Activated CD8-positive, alpha-beta memory T cell treated with anti-CD3 and anti-CD28 coated beads, Interleukin-2, amount 50 U/mL, for 24 hours (primary cell): ENCODE results near the gene CACNA1D.

Source experiments
- DNase-seq: peaks from one replicate; pipeline ENCODE4 v3.0.0-alpha.2; 2020; ENCODE audit errors: extremely low read depth

CACNA1D gene

GRCh38 chr3:53806182-53807116 is 312.0 kb downstream of the CACNA1D start:
- no peak for DNase-seq

- DNase-seq: no peak
Observed at GRCh38 chr3:53807117-53807810, 312.9 kb downstream of the CACNA1D start.

DNA sequence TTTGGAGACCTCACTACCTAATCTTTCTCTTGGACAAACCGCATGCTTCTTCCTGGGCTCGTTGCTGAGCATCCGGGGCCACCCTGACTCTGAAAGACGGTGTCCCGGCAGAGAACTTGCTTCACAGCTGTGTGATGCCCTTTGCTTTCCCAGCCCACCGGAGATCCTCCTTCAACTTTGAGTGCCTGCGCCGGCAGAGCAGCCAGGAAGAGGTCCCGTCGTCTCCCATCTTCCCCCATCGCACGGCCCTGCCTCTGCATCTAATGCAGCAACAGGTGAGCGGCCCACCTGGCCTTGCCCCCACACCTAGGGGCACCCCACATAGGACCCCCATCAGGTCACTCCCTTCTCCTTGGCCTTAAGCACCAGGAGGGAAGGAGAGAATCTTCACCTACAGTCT is 314.1 kb downstream of the CACNA1D start:
- DNase-seq: no peak

DNA sequence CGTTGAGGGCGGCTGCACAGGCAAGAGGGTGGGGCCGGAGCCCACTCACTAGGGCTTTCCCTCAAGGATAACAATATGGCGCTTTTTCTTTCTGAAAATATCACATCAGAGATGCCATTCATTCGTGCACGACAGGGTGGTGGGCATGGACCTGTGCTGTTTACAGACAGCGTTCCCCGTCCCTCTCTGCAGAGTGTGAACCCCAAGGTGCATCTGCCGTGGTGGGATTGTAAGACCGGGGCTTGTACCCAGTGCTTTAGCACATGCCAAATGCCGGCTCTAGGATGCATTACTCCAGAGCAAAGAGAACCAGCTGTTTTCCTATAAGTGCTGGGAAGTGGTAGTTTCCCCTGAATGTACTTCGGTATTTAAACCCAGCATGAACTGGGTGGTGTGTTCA is 314.9 kb downstream of the CACNA1D start:
- no peak for DNase-seq

- no peak for DNase-seq
Observed at GRCh38 chr3:53809764-53810400, 315.5 kb downstream of the CACNA1D start.

- DNase-seq: no peak
Observed at GRCh38 chr3:53811143-53811927, 316.9 kb downstream of the CACNA1D start.

GRCh38 chr3:53812434-53812833 is 318.0 kb downstream of the CACNA1D start:
- DNase-seq: no peak

- DNase-seq: no peak
Observed at GRCh38 chr3:53813229-53813628, 318.8 kb downstream of the CACNA1D start.

GRCh38 chr3:53813876-53814275 is 319.5 kb downstream of the CACNA1D start:
- no peak for DNase-seq

DNA sequence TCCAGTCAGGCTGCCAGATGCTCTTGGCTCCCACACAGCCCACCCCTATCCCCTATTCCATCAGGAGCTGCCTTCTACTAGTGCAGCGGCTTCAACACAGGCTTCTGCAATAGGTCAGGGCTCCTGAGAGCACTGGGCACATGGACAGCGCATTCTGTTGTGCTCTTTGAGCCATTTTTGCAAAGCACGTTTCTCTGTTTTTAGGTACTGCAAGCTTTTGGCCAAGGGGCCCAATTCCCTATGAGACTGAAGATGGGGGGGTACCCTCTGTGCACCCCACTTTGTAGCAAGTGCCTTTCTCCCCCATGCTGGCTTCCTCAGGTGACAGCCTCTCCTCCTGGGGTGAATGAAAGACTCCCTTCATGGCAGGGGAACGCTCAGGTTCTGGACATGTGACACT is 320.7 kb downstream of the CACNA1D start:
- no peak for DNase-seq

GRCh38 chr3:53815651-53816050 is 321.2 kb downstream of the CACNA1D start:
- DNase-seq: no peak

DNA sequence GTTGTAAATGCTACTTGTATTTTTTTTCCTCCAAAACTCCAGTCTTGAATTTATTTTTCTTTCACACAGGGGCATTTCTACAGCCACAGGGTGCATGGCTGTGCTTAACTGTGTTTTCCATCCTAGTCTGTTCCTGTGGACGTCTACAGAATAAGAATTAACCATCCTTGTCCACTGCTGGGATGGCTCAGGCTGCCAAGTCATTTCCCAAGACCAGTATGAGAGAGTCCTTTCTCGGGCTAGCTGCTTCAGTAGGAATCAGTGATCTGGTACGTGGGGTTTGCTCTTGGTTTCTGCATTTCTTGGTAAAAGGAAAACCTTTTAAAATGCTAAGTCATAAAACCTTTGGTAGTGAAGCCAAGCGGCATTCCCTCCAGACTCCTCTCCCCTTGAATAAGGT is 322.0 kb downstream of the CACNA1D start:
- no peak for DNase-seq

GRCh38 chr3:53817211-53817610 is 322.8 kb downstream of the CACNA1D start:
- DNase-seq: no peak

DNA sequence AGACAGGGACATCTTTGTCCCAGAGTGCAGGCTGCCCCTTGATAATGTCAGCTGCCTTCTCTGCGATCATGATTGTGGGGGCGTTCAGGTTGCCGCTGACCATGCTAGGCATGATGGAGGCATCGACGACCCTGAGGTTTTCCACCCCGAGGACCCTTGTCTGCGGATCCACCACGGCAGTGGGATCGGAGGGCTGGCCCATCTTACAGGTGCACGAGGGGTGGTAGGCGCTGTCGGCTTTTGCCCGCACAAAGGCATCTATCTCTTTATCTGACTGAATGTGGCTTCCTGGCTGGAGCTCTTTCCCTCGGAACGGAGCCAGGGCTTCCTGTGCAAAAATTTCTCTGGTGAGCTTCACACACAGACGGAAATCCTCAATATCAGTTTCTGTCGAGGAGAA is 323.4 kb downstream of the CACNA1D start:
- no peak for DNase-seq

DNA sequence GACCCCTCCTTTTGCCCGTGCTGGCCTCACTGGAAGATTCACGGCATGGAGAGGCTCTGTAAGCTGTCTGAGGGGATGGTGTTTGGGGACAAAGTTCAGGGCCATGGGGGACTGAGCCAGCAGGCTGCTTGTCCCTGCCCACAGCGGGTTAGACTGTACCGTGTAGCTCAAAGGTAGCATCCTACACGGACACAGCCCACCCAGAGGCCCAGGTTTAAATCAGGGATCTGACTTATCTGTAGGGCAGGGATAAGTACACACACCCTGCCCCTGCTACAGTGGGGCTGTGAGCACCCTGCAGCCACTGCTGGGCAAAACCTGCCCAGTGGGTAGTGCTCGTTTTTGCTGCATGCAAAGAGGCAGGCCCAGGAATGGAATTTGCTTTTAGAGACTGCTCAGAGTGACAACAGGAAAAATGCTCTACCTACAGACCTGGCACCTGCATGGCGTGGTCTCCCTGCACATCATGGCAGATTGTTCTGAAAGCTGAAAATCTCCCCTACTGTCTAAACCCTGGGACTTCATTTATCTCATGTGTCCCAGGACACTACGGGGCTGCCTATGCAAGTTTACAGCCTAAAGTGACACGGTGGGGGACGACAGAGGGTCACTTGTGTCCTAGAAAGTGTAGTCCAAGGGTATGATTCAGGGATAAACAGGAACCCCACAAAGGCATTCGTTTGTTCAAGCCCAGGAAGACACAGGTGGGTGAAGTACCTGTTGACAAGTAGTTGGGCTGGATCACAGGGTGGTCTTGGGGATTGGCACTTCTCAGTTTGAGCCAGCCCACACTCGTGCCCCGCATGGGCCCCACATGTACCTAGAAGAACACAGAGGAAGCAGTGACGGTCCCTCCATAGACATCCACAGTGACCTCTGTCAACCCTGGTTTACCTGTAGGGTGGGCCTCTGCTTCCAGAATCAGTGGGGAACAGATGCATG is 324.1 kb downstream of the CACNA1D start:
- no peak for DNase-seq

DNA sequence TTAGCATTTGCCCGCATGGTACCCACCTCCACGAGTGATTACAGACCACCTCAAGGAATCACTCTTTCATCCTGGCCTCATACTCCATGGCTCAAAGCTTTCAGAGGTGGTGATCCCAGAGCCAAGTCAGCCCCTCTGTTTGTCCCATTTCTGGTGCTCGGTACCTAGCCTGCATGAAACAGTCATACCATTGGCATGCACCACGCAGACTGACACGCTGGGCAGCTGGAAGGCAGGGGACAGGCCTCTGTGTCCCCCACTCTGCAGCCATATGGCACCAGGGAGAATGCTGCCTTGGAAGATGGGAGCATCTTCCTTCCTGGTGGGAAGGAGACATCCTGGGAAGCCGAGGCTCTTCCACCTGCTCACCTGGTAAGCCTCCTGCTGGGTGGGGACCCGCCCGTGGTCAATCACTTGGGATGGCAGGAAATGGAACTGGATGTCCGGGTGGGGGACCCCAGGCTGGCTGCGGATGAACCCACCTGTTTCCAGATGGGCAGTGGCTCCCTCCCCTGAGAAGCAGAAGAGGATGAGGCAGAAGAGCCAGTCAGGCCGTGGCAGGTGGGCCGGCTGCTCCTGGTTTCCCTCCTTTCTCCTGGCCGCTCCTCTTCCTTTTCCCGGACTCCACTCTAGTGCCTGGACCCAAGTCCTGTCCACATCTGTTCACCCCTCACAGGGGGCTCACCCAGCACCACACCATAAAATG is 324.9 kb downstream of the CACNA1D start:
- DNase-seq: no peak

DNA sequence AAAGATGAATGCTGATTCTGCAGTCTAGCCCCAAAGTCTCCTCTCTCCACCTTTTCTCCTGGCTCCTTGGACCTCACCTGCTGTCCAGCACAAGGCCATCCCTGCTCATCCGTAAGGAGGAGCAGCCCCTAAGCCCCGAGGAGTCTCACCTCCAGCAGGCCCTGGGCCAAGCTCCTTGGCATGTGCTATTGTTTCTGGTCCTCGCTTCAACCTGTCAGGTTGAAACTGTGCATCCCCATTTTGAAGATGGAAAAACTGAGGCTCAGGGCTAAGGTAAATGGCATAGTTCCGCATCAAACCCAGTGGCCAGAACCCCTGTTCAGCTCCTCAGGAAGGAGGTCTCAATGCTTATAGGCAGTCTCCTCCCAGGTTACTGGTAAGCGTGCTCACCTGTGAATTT is 325.7 kb downstream of the CACNA1D start:
- DNase-seq: no peak

DNA sequence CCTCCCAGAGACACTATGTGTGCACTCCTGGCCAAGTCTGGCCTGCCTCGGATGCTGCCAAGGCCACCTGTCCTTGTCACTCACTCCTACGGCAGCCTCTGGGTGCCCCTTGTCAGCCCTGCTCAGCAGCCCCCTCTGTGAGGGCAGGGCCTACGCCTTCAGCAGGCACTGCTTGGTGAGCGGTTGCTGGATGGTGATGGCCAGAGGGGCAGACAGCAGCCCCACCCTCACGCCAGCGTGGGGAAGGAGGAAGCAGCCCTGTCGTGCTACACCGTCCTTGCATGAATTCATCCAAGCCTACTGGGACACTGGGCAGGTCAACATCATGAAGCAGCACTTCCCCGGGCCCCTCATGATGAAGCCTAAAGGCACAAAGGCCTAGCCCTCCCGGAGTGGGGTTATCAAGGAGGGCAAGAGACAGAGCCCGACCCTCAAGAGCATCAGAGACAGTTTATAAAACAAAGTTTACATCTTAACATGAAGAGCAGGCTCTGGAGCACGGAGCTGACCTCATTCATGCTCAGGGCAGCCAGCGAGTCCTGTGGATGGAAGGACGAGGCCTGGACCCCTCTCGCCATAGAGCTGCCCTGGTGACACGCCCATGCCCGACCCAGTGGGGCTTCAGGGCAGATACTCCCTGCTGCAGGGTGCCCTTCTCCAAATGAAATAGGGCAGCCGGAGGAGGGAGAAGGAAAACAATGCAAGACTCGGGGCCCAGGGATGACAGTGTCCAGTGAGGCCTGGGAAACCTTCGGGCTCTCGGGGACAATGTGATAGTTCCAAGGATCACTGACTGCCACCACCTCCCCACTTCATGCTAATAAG is 326.6 kb downstream of the CACNA1D start:
- no peak for DNase-seq

- no peak for DNase-seq
Observed at GRCh38 chr3:53821631-53822121, 327.3 kb downstream of the CACNA1D start.
